Thyroid gland (tissue), 4 donors: ENCODE results near the gene COA7.

Experiments used
- CTCF ChIP-seq, 6 experiments: fragments of 200-600 bp in 3 of 6; fragments of 450-650 bp in 3 of 6; sonication (generic) in 3 of 6; IDR thresholded peaks; one replicate each; pipeline ENCODE4 v1.5.1; 2016 to 2019; ENCODE audit warnings: antibody characterized with exemption in 6 of 6, mild to moderate bottlenecking in 2 of 6, inconsistent platforms in 1 of 6, moderate library complexity in 1 of 6
- POLR2A ChIP-seq, 2 donors: fragments of 450-650 bp; IDR thresholded peaks; one replicate each; pipeline ENCODE4 v1.6.1; 2017; ENCODE audit warnings: antibody characterized with exemption in 2 of 2, mild to moderate bottlenecking in 2 of 2, moderate library complexity in 1 of 2

GRCh38 chr1:52691821-52692220 lies 6.3 kb downstream of the COA7 start:
- TF ChIP-seq CTCF (IDR thresholded peaks at IDR 0.05) (no peak), POLR2A (IDR thresholded peaks at IDR 0.05) (no peak)
